NCI-H460 (cell line): Measurements from ENCODE around the gene PLPPR5. TPM values are rescaled to one million over a fixed set of nuclear protein-coding genes. Genes with fewer than 3 reads are reported as not detected.
"Not testable (repeated sequence)": the region's sequence is repeated elsewhere in the genome, so short reads cannot be mapped to it uniquely, and the experiment has no call there.

Source experiments
- DNase-seq: peaks from one replicate; pipeline ENCODE4 v3.0.0-alpha.2; 2016; ENCODE audit warnings: low read depth; ENCODE audit errors: extremely low read depth
- polyA plus RNA-seq: library from polyadenylated mRNA; depleted of rRNA; stranded (reverse); fragments of >200 nt; gene quantifications from 2 replicates; pipeline ENCODE4 v1.2.3, GENCODE V29; 2014; cell fraction: nucleus; rRNA removed
- total RNA-seq: library from RNA; depleted of rRNA; stranded (reverse); fragments of >200 nt; shearing (Covaris generic); gene quantifications from 2 replicates; pipeline ENCODE4 v1.2.3, GENCODE V29; 2014; rRNA removed

The PLPPR5 gene
- total RNA-seq: not detected in 2 replicates
- polyA plus RNA-seq: not detected in 2 replicates

GRCh38 chr1:99004861-99005442 is at the start of gene PLPPR5:
Gene PLPPR5, minus strand, starts transcription at chr1:99004861. Its CDS starts 190 bp downstream, at chr1:99004671.
- DNase-seq: no peak

- DNase-seq: no peak
Observed at GRCh38 chr1:99051611-99052283, 47.1 kb upstream of the PLPPR5 start.

- no peak for DNase-seq
Observed at GRCh38 chr1:99049745-99050144, 45.1 kb upstream of the PLPPR5 start.

- not testable (repeated sequence) for DNase-seq
Observed at GRCh38 chr1:99036746-99037145, 32.1 kb upstream of the PLPPR5 start.

- DNase-seq: no peak
Observed at GRCh38 chr1:99018313-99018712, 13.7 kb upstream of the PLPPR5 start.

GRCh38 chr1:99017655-99018054 is 13.0 kb upstream of the PLPPR5 start:
- DNase-seq: no peak

GRCh38 chr1:99010679-99011078 is 6.0 kb upstream of the PLPPR5 start:
- DNase-seq: no peak

- no peak for DNase-seq
Observed at GRCh38 chr1:99007366-99007765, 2.7 kb upstream of the PLPPR5 start.

GRCh38 chr1:99005537-99005942 is 879 bp upstream of the PLPPR5 start:
- DNase-seq: no peak

GRCh38 chr1:99004254-99004860 is 304 bp downstream of the PLPPR5 start:
- DNase-seq: no peak

- DNase-seq: no peak
Observed at GRCh38 chr1:99003581-99004253, 944 bp downstream of the PLPPR5 start.

GRCh38 chr1:98992844-98993243 is 11.8 kb downstream of the PLPPR5 start:
- no peak for DNase-seq

- peak; percentile 4 for DNase-seq
Observed at GRCh38 chr1:98991127-98992012, 13.3 kb downstream of the PLPPR5 start.

- DNase-seq: no peak
Observed at GRCh38 chr1:98989556-98989907, 15.1 kb downstream of the PLPPR5 start.

- no peak for DNase-seq
Observed at GRCh38 chr1:98988904-98989555, 15.6 kb downstream of the PLPPR5 start.

GRCh38 chr1:98985687-98986086 is 19.0 kb downstream of the PLPPR5 start:
- no peak for DNase-seq

GRCh38 chr1:98981917-98982513 is 22.6 kb downstream of the PLPPR5 start:
- DNase-seq: no peak

GRCh38 chr1:98979463-98979862 is 25.2 kb downstream of the PLPPR5 start:
- DNase-seq: no peak

GRCh38 chr1:98975810-98976209 is 28.9 kb downstream of the PLPPR5 start:
- no peak for DNase-seq

GRCh38 chr1:98975113-98975512 is 29.5 kb downstream of the PLPPR5 start:
- no peak for DNase-seq
